ENCODE measurements around the gene CACNG7. TPM values are rescaled to one million over a fixed set of nuclear protein-coding genes. Genes with fewer than 3 reads are reported as not detected.

Gene CACNG7
- total and polyA plus RNA-seq, 3 experiments from 2014 or later: not detected

DNA sequence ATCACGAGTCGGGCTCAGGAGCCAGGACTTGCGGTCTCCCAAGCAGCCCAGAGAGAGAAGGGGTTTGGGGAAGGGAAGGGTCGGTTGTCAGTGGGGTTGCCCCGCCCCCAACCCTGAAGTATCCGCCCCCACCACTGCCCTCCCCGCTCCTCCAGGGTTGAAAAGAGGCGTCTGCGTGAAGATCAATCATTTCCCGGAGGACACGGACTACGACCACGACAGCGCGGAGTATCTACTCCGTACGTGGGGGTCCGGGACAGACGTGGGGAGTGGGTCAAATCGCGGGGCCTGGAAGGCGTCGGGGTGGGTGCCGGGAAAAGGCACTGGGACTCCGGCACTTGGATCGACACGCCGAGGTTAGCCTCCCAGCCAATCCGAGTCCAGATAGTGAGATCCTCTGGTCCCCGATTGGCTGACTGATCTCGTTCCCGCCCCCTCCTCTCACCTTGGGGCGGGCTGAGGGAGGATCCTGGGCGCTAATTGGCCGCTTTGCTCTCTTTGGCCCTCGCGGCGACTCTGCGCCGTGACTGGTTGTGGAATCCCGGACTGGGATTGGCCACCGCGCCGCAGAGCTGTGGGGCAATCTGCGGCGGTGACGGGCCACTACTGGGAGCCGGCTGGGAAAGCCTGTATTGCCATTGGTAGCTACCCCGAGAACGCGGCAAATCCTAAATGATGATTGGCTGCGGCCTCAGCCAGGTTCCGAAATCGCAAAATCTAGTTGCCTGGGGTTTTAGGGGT is 69.1 kb downstream of the CACNG7 start:
- H3K27ac ChIP-seq (ENCODE audit: low read depth, low read length): no peak overlapping the region
- Mint-ChIP-seq H3K36me3 (peaks cover 0 to 11% (median 0%) of the 10 kb centered on the region in 3 donors), H3K4me1 (peaks cover 21 to 32% (median 27%) of the 10 kb centered on the region in 3 donors), H3K27me3 (peaks cover 55 to 64% of the 10 kb centered on the region in 2 donors), H3K4me3 (peak overlapping the region in 6 of 7 donors; percentile 73 to 87 (median 81)), H3K9me3 (peaks cover 0 to 15% (median 13%) of the 10 kb centered on the region in 5 donors), H3K27ac (no peak overlapping the region)
- H3K27me3 ChIP-seq (ENCODE audit: insufficient read depth, low read length, poor library complexity, severe bottlenecking): peaks cover 24% of the 10 kb centered on the region
- no peaks in the 10 kb centered on the region for H3K36me3 ChIP-seq (ENCODE audit: insufficient read depth, low read length)
- ChIA-PET CTCF (no interaction called here), POLR2A (no interaction called here)
- peaks cover 8% of the 10 kb centered on the region for H3K4me1 ChIP-seq (ENCODE audit: insufficient read depth, low read length)
- peak in 1 of 5 donors; percentile 29 for DNase-seq
- peak overlapping the region; percentile 13 for H3K4me3 ChIP-seq (ENCODE audit: low read length)
- H3K9me3 ChIP-seq (ENCODE audit: low read length): no peaks in the 10 kb centered on the region

DNA sequence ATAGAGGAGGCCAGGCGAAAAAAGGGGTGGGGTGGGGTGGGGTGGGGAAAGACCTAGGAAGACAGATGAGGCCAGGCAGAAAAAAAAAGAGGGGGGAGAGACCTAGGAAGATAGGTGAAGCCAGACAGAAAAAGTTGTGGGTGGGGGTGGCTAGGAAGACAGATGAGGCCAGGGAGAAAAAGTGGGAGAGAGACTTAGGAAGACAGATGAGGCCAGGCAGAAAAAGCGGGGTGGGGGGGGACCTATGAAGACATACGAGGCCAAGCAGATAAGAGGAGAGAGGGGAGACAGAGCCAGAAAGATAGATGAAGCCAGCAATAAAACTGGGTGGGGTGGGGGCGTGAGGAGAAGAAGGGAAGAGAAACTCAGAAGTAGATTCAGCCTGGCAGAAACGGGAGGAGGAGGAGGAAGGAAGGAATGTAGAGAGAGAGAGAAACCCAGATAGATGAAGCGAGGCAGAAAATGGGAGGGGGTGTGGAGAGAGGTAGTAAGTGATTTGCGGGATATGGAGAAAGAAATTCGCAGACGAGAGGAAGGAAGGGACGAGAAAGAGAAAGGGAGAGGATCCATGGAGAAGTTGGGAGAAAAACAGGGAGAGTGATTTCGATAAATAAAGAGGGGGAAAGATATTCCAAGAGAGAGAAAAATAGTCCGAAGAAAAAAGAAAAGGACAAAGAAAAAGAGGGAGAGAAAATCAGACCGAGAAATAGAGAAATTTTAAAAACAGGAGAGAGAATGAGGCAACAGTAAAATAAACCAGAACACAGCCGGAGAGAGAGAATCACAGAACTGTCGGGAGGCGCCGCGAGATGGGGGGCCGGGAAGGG is 70.1 kb downstream of the CACNG7 start:
- Histone ChIP-seq H3K4me3 (ENCODE audit: low read length) (no peak overlapping the region), H3K27ac (ENCODE audit: low read depth, low read length) (no peak overlapping the region), H3K4me1 (ENCODE audit: insufficient read depth, low read length) (peaks cover 8% of the 10 kb centered on the region), H3K9me3 (ENCODE audit: low read length) (no peaks in the 10 kb centered on the region), H3K27me3 (ENCODE audit: insufficient read depth, low read length, poor library complexity, severe bottlenecking) (peaks cover 33% of the 10 kb centered on the region), H3K36me3 (ENCODE audit: insufficient read depth, low read length) (no peaks in the 10 kb centered on the region)
- Mint-ChIP-seq H3K36me3 (peaks cover 0 to 11% (median 0%) of the 10 kb centered on the region in 3 donors), H3K4me3 (peak overlapping the region in 4 of 7 donors; percentile 23 to 53 (median 48)), H3K9me3 (peaks cover 0 to 16% (median 13%) of the 10 kb centered on the region in 5 donors), H3K4me1 (peaks cover 21 to 32% (median 27%) of the 10 kb centered on the region in 3 donors), H3K27ac (no peak overlapping the region), H3K27me3 (peaks cover 51 to 60% of the 10 kb centered on the region in 2 donors)
- DNase-seq: no peak
- POLR2A ChIA-PET: no interaction called here
- CTCF ChIA-PET: no interaction called here

- peaks cover 8% of the 10 kb centered on the region for H3K4me1 ChIP-seq (ENCODE audit: insufficient read depth, low read length)
- H3K9me3 Mint-ChIP-seq: peaks cover 0 to 16% (median 13%) of the 10 kb centered on the region in 5 donors
- peak overlapping the region in 5 of 7 donors; percentile 10 to 73 (median 41) for H3K4me3 Mint-ChIP-seq
- H3K36me3 ChIP-seq (ENCODE audit: insufficient read depth, low read length): no peaks in the 10 kb centered on the region
- H3K27me3 Mint-ChIP-seq: peaks cover 49 to 54% of the 10 kb centered on the region in 2 donors
- peaks cover 33% of the 10 kb centered on the region for H3K27me3 ChIP-seq (ENCODE audit: insufficient read depth, low read length, poor library complexity, severe bottlenecking)
- ChIA-PET POLR2A (no interaction called here), CTCF (no interaction called here)
- H3K9me3 ChIP-seq (ENCODE audit: low read length): no peaks in the 10 kb centered on the region
- H3K4me3 ChIP-seq (ENCODE audit: low read length): no peak overlapping the region
- no peak overlapping the region for H3K27ac ChIP-seq (ENCODE audit: low read depth, low read length)
- peak overlapping the region in 1 of 8 donors; percentile 16 for H3K27ac Mint-ChIP-seq
- peaks cover 21 to 32% (median 27%) of the 10 kb centered on the region in 3 donors for H3K4me1 Mint-ChIP-seq
- no peak for DNase-seq
- H3K36me3 Mint-ChIP-seq: peaks cover 0 to 11% (median 0%) of the 10 kb centered on the region in 3 donors
These were observed 71.7 kb downstream of the CACNG7 start for GRCh38 chr19:53980539-53981375.

- no peak overlapping the region for H3K27ac Mint-ChIP-seq
- no peaks in the 10 kb centered on the region for H3K36me3 ChIP-seq (ENCODE audit: insufficient read depth, low read length)
- H3K4me1 ChIP-seq (ENCODE audit: insufficient read depth, low read length): peaks cover 8% of the 10 kb centered on the region
- DNase-seq: no peak
- no peak overlapping the region for H3K27ac ChIP-seq (ENCODE audit: low read depth, low read length)
- H3K4me3 Mint-ChIP-seq: peak overlapping the region in 4 of 7 donors; percentile 36 to 73 (median 46)
- H3K4me3 ChIP-seq (ENCODE audit: low read length): no peak overlapping the region
- peaks cover 0 to 16% (median 13%) of the 10 kb centered on the region in 5 donors for H3K9me3 Mint-ChIP-seq
- H3K4me1 Mint-ChIP-seq: peaks cover 21 to 32% (median 27%) of the 10 kb centered on the region in 3 donors
- CTCF ChIA-PET: no interaction called here
- POLR2A ChIA-PET: no interaction called here
- peaks cover 0 to 11% (median 0%) of the 10 kb centered on the region in 3 donors for H3K36me3 Mint-ChIP-seq
- H3K9me3 ChIP-seq (ENCODE audit: low read length): no peaks in the 10 kb centered on the region
- H3K27me3 Mint-ChIP-seq: peaks cover 43 to 47% of the 10 kb centered on the region in 2 donors
- H3K27me3 ChIP-seq (ENCODE audit: insufficient read depth, low read length, poor library complexity, severe bottlenecking): peaks cover 33% of the 10 kb centered on the region
These were observed 72.4 kb downstream of the CACNG7 start for GRCh38 chr19:53981376-53981951.

DNA sequence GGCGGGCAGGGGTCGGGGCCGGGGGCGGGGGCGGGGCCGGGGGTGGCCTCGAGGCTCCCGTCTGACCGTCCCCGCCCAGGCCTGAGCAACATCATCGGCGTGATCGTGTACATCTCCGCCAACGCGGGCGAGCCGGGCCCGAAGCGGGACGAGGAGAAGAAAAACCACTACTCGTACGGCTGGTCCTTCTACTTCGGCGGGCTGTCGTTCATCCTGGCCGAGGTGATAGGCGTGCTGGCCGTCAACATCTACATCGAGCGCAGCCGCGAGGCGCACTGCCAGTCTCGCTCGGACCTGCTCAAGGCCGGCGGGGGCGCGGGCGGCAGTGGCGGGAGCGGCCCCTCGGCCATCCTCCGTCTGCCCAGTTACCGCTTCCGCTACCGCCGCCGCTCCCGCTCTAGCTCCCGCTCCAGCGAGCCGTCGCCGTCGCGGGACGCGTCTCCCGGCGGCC is 72.9 kb downstream of the CACNG7 start:
- Histone ChIP-seq H3K27me3 (ENCODE audit: insufficient read depth, low read length, poor library complexity, severe bottlenecking) (peaks cover 33% of the 10 kb centered on the region), H3K36me3 (ENCODE audit: insufficient read depth, low read length) (no peaks in the 10 kb centered on the region), H3K27ac (ENCODE audit: low read depth, low read length) (no peak overlapping the region), H3K4me1 (ENCODE audit: insufficient read depth, low read length) (peaks cover 8% of the 10 kb centered on the region), H3K9me3 (ENCODE audit: low read length) (no peaks in the 10 kb centered on the region), H3K4me3 (ENCODE audit: low read length) (no peak overlapping the region)
- Mint-ChIP-seq H3K27me3 (peaks cover 37 to 41% of the 10 kb centered on the region in 2 donors), H3K36me3 (peaks cover 0 to 11% (median 0%) of the 10 kb centered on the region in 3 donors), H3K27ac (no peak overlapping the region), H3K9me3 (peaks cover 0 to 16% (median 13%) of the 10 kb centered on the region in 5 donors), H3K4me1 (peaks cover 21 to 32% (median 27%) of the 10 kb centered on the region in 3 donors), H3K4me3 (no peak overlapping the region)
- POLR2A ChIA-PET: no interaction called here
- DNase-seq: no peak
- CTCF ChIA-PET: no interaction called here

DNA sequence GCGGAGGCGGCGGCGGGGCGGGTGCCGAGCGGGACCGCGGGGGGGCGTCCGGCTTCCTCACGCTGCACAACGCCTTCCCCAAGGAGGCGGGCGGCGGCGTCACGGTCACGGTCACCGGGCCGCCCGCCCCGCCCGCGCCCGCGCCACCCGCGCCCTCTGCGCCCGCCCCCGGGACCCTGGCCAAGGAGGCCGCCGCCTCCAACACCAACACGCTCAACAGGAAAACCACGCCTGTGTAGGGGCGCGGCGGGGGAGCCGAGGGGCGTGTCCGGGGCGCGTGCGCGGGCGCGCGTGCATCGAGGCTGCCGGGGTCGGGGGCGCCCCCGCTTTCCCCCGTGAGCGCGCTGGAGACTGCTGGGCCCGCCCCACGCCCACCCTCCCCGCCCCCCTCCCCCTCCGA is 73.5 kb downstream of the CACNG7 start:
- Histone ChIP-seq H3K27ac (ENCODE audit: low read depth, low read length) (no peak overlapping the region), H3K4me1 (ENCODE audit: insufficient read depth, low read length) (peaks cover 8% of the 10 kb centered on the region), H3K27me3 (ENCODE audit: insufficient read depth, low read length, poor library complexity, severe bottlenecking) (peaks cover 32% of the 10 kb centered on the region), H3K36me3 (ENCODE audit: insufficient read depth, low read length) (no peaks in the 10 kb centered on the region), H3K4me3 (ENCODE audit: low read length) (no peak overlapping the region), H3K9me3 (ENCODE audit: low read length) (no peaks in the 10 kb centered on the region)
- Mint-ChIP-seq H3K4me3 (no peak overlapping the region), H3K36me3 (peaks cover 0 to 9% (median 0%) of the 10 kb centered on the region in 3 donors), H3K27ac (no peak overlapping the region), H3K27me3 (peaks cover 33 to 35% of the 10 kb centered on the region in 2 donors), H3K9me3 (peaks cover 0 to 14% (median 12%) of the 10 kb centered on the region in 5 donors), H3K4me1 (peaks cover 18 to 28% (median 24%) of the 10 kb centered on the region in 3 donors)
- no peak for DNase-seq
- ChIA-PET POLR2A (no interaction called here), CTCF (no interaction called here)

GRCh38 chr19:53983457-53984289 is 74.6 kb downstream of the CACNG7 start:
- peaks cover 0 to 7% (median 0%) of the 10 kb centered on the region in 3 donors for H3K36me3 Mint-ChIP-seq
- peaks cover 13 to 24% (median 18%) of the 10 kb centered on the region in 3 donors for H3K4me1 Mint-ChIP-seq
- H3K27me3 Mint-ChIP-seq: peaks cover 29 to 30% of the 10 kb centered on the region in 2 donors
- no peak for DNase-seq
- Histone ChIP-seq H3K27me3 (ENCODE audit: insufficient read depth, low read length, poor library complexity, severe bottlenecking) (peaks cover 24% of the 10 kb centered on the region), H3K36me3 (ENCODE audit: insufficient read depth, low read length) (no peaks in the 10 kb centered on the region), H3K4me3 (ENCODE audit: low read length) (no peak overlapping the region), H3K4me1 (ENCODE audit: insufficient read depth, low read length) (no peaks in the 10 kb centered on the region), H3K9me3 (ENCODE audit: low read length) (no peaks in the 10 kb centered on the region), H3K27ac (ENCODE audit: low read depth, low read length) (no peak overlapping the region)
- CTCF ChIA-PET: no interaction called here
- POLR2A ChIA-PET: no interaction called here
- no peak overlapping the region for H3K4me3 Mint-ChIP-seq
- no peak overlapping the region for H3K27ac Mint-ChIP-seq
- peaks cover 0 to 14% (median 12%) of the 10 kb centered on the region in 5 donors for H3K9me3 Mint-ChIP-seq

Data from CD8-positive, alpha-beta memory T cell (primary cell).